ENCODE measurements around the gene YY1AP1.

GRCh38 chr1:155696524-155696923 lies 8.0 kb upstream of the YY1AP1 start:
- TF ChIP-seq POLR2A (IDR thresholded peaks at IDR 0.05) (no peak), CTCF (IDR thresholded peaks at IDR 0.05) (no peak)
